ENCODE measurements around the gene ZNF275. TPM values are rescaled to one million over a fixed set of nuclear protein-coding genes. Genes with fewer than 3 reads are reported as not detected.

ZNF275 gene
- total and polyA plus RNA-seq, 2 of the 8 experiments (the other 6 are each of a cell fraction or from before 2014, with no cell fraction given), result 8.2 to 9.1 TPM

GRCh38 chrX:153365670-153366069, 31.7 kb downstream of the ZNF275 start:
- WGBS, 2 experiments (ENCODE audit: extremely low coverage in 1 of 2, insufficient coverage in 1 of 2, insufficient read length in 1 of 2, insufficient replicate concordance in 2 of 2, low coverage in 1 of 2, low lambda C conversion rate in 2 of 2, missing lambda C conversion rate in 1 of 2), result 85% methylated on average over 4 of the region's 4 CpGs; no CpG with 5 or more reads in 1 of the 2 experiments
- no peaks in the 10 kb centered on the region for H4K20me1 ChIP-seq (replicated peaks in 1 of 2; ENCODE audit: control insufficient read depth in 1 of 2, insufficient read depth in 2 of 2, low read length in 2 of 2)
- no peaks in the 10 kb centered on the region for H3K79me2 ChIP-seq (ENCODE audit: control insufficient read depth in 1 of 2, insufficient read depth in 2 of 2, low read length in 2 of 2)
- H4K5ac ChIP-seq (ENCODE audit: insufficient read length, low read depth, low read length), result no peak overlapping the region
- no peak overlapping the region for H3K9ac ChIP-seq (replicated peaks in 1 of 4; ENCODE audit: extremely low read depth in 1 of 4, low read depth in 3 of 4, low read length in 3 of 4)
- H3K14ac ChIP-seq (ENCODE audit: insufficient read length), result no peak overlapping the region
- H3K23ac ChIP-seq (ENCODE audit: insufficient read length), result no peak overlapping the region
- no peak overlapping the region for H3K18ac ChIP-seq (ENCODE audit: extremely low read depth, low read length)
- no peaks in the 10 kb centered on the region for H3K9me3 ChIP-seq (ENCODE audit: insufficient read depth in 2 of 2, low read depth in 1 of 2, low read length in 1 of 2)
- CTCF ChIA-PET (ENCODE audit: partially characterized antibody), result interaction anchor here (1.0 to 1.2 kb wide), 2 partner anchors 8 to 13 kb away, joined by 3 read pairs; no protein-coding TSS in a partner anchor
- H4K8ac ChIP-seq (ENCODE audit: extremely low read depth, insufficient read depth, low read length), result no peak overlapping the region
- no peak overlapping the region for H2AFZ ChIP-seq (ENCODE audit: low read length)
- H3K23me2 ChIP-seq (ENCODE audit: low read depth, low read length), result no peaks in the 10 kb centered on the region
- no peak overlapping the region for H3K27ac ChIP-seq (ENCODE audit: low read depth, low read length)
- H2BK12ac ChIP-seq (ENCODE audit: low read depth, low read length), result no peak overlapping the region
- H2BK120ac ChIP-seq (replicated peaks; ENCODE audit: low read depth, low read length), result no peak overlapping the region
- no peak overlapping the region for H2BK15ac ChIP-seq (ENCODE audit: low read length)
- FAIRE-seq (no peak), DNase-seq (ENCODE audit: low read depth in 1 of 2, low spot score in 2 of 2) (no peak)
- no peak overlapping the region for H2AK5ac ChIP-seq (ENCODE audit: low read depth, low read length)
- no peak overlapping the region for H3K56ac ChIP-seq (replicated peaks; ENCODE audit: insufficient read length, low read depth, low read length)
- no peak overlapping the region for H3K4me3 ChIP-seq (ENCODE audit: extremely low read depth in 1 of 4, insufficient read depth in 2 of 4, low read depth in 3 of 4, low read length in 4 of 4)
- no peak overlapping the region for H3K4ac ChIP-seq (replicated peaks; ENCODE audit: insufficient read length, low read depth, low read length)
- no peak overlapping the region for H2BK20ac ChIP-seq (ENCODE audit: low read length)
- no peak overlapping the region for H4K91ac ChIP-seq (replicated peaks; ENCODE audit: insufficient read length, low read length)
- H3K27me3 ChIP-seq (replicated peaks in 1 of 4; ENCODE audit: control insufficient read depth in 3 of 4, extremely low read depth in 1 of 4, insufficient read depth in 3 of 4, low read length in 3 of 4), result no peaks in the 10 kb centered on the region
- POLR2A ChIA-PET (ENCODE audit: partially characterized antibody), result interaction anchor here (0.8 to 1.2 kb wide), 2 partner anchors 11 to 13 kb away, joined by 3 read pairs; no protein-coding TSS in a partner anchor
- H3K79me1 ChIP-seq (ENCODE audit: low read depth, low read length), result no peaks in the 10 kb centered on the region
- no peak overlapping the region for H3K4me2 ChIP-seq (ENCODE audit: insufficient read depth in 1 of 2, low read depth in 2 of 2, low read length in 2 of 2)
- no peaks in the 10 kb centered on the region for H3K36me3 ChIP-seq (ENCODE audit: control insufficient read depth in 2 of 4, insufficient read depth in 4 of 4, low read length in 3 of 4)
- H2BK5ac ChIP-seq (ENCODE audit: low read depth, low read length), result no peak overlapping the region
- H3K4me1 ChIP-seq (replicated peaks in 1 of 4; ENCODE audit: control insufficient read depth in 3 of 4, insufficient read depth in 4 of 4, low read length in 3 of 4), result no peaks in the 10 kb centered on the region
- no peak for TF ChIP-seq POU5F1 (IDR thresholded peaks at IDR 0.05; ENCODE audit: low read depth, low read length)
- no peak for TF ChIP-seq ATF2 (IDR thresholded peaks at IDR 0.05; ENCODE audit: low read length)
- no peak for TF ChIP-seq POLR2A (IDR thresholded peaks at IDR 0.05; ENCODE audit: control extremely low read depth in 1 of 2, low read depth in 2 of 2, low read length in 2 of 2)
- TF ChIP-seq SUZ12 (IDR thresholded peaks at IDR 0.05; ENCODE audit: low read length), result no peak
- no peak for TF ChIP-seq MAFK (IDR thresholded peaks at IDR 0.05; ENCODE audit: low read depth, low read length)
- TF ChIP-seq TAF7 (optimal IDR thresholded peaks at IDR 0.05; ENCODE audit: borderline replicate concordance, low read depth, low read length), result no peak
- no peak for TF ChIP-seq TCF12 (IDR thresholded peaks at IDR 0.05; ENCODE audit: low read depth, low read length)
- no peak for TF ChIP-seq USF2 (IDR thresholded peaks at IDR 0.05; ENCODE audit: low read length)
- no peak for TF ChIP-seq SIRT6 (IDR thresholded peaks at IDR 0.05; ENCODE audit: low read length)
- TF ChIP-seq BRCA1 (IDR thresholded peaks at IDR 0.05; ENCODE audit: low read depth, low read length), result no peak
- no peak for TF ChIP-seq GTF2F1 (IDR thresholded peaks at IDR 0.05; ENCODE audit: borderline replicate concordance, low read depth, low read length)
- no peak for TF ChIP-seq NRF1 (IDR thresholded peaks at IDR 0.05; ENCODE audit: low read depth, low read length)
- no peak for TF ChIP-seq EZH2 (IDR thresholded peaks at IDR 0.05; ENCODE audit: low read depth, low read length, severe bottlenecking)

Measured in H1 (cell line).